HG02798 (cell line): Measurements from ENCODE around the gene PANX2.

Experiments
- ATAC-seq: cut with Tn5 transposase; IDR thresholded peaks from one replicate; pipeline ENCODE4 v1.9.1; 2021; ENCODE audit warnings: mild to moderate bottlenecking; ENCODE audit not compliant: unreplicated experiment, poor library complexity

PANX2 gene

DNA sequence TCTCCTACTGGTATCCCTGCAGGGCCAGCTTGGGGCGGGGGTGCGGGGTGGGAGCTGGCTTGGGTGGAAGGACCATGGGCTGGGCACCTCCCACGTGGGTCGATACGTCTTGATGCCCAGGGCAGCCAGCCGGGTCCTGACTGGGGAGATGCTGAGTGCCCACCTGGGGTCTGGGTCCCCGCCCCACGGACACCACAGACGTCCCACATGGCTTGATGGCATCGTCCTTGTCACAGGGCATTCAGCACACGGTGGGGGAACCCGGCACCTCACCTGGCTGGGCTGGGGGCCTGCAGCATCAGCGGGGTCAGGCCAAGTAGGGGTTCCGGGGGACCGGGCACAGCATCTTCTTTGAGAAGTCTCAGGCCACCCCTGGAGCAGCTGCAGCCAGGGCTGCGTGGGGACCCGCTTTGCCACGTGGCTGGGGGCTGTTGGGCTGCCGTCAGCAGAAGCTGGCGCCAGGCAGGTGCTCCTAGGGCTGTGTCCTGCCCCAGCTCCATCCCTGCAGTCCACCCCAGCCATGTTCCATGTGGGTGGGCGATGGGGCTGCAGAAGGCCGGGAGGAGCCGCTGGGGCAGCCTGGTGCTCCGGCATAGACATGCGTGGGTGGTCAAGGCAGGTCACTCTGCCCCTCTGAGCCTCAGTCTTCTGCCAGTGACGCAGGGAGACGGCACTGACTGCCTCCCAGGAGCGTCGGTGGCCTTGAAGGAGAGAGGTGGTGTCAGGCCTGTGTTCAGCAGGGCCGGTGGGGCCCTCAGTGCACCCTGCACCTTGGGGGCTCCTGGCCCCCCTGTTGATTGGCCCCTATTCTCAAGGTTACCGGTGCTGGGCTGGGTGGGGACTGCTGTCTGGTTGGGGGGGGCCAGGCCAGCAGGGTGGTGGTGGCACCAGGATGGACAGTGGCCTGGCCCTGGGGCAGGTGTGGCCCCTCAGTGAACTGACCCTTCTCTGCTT, 38.7 kb downstream of the PANX2 start:
- no peak for ATAC-seq

- ATAC-seq, result no peak
Measured at GRCh38 chr22:50209893-50210292, 39.4 kb downstream of the PANX2 start.

- ATAC-seq, result no peak
Measured at GRCh38 chr22:50210378-50211139, 40.0 kb downstream of the PANX2 start.

GRCh38 chr22:50211147-50211546, 40.6 kb downstream of the PANX2 start:
- ATAC-seq, result no peak

DNA sequence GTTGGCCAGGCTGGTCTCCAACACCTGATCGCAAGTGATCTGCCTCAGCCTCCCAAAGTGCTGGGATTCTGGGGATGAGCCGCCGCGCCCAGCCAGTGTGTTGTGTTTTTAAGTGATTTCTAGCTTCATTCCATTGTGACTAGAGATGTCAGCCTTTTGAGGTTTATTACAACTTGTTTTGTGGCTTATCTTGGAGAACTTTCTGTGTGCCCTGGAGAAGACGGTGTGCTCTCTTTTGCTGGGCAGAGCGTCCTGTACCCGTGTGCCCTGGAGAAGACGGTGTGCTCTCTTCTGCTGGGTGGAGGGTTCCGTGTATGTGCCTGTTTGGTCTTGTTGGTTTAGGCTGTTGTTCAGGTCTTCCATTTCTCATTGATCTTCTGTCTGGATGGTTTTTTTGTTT, 42.7 kb downstream of the PANX2 start:
- ATAC-seq, result no peak

- no peak for ATAC-seq
Measured at GRCh38 chr22:50215297-50216054, 44.9 kb downstream of the PANX2 start.

GRCh38 chr22:50216055-50216683, 45.6 kb downstream of the PANX2 start:
- ATAC-seq, result no peak

DNA sequence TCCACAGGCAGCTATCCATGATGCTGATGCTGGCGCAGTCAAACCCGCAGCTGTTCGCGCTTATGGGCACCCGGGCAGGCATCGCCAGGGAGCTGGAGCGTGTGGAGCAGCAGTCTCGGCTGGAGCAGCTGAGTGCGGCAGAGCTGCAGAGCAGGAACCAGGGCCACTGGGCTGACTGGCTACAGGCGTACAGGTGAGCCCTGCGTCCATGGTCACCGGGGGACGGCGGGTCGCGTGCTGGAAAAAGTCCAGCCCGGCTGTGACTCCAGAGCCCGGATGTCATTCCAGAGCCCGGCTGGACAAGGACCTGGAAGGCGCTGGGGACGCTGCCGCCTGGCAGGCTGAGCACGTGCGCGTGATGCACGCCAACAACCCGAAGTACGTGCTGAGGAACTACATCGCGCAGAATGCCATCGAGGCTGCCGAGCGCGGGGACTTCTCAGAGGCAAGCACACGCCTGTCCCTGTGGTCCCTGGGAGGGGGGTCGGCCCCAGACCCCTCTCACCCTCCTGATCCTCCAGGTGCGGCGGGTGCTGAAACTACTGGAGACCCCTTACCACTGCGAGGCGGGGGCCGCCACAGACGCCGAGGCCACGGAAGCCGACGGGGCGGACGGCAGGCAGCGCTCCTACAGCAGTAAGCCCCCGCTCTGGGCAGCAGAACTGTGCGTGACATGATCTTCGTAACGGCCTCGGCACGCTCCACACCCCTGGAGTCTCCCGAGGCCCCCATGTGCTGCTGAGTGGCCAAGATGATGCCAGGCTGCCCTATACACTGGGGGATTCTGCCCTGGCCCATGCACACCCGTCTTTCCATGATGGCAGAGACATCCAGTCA, 46.4 kb downstream of the PANX2 start:
- no peak for ATAC-seq

DNA sequence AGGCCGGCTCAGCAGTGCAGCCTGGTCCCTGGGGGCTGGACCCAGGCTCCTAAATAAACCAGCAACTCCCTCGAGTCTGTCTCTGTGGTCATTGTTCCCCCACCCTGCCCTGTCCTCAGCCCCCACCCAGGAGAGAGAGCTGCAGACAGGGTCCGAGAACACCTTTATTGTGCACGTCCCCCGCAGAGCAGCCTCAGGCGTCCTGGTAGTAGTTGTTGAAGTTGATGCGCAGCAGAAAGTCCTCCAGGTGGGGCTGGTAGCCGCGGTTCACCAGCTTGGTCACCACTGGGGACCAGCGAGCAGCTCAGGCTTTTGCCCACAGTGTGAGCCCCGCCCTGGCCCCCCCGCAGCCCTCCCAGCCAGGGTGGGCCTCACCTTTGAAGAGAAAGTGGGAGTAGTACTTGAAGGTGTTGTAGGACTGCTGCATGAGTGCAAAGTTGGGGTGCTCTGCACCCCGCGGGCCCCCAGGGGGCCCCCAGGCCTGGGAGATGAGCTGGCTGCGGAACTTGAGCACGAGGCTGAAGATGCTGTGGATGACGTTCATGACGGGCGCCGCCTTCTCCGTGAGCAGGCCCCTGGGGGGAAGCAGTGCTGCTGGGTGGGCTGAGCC, 47.1 kb downstream of the PANX2 start:
- ATAC-seq, result no peak

GRCh38 chr22:50218153-50218995, 47.8 kb downstream of the PANX2 start:
- no peak for ATAC-seq

GRCh38 chr22:50218996-50219727, 48.6 kb downstream of the PANX2 start:
- no peak for ATAC-seq

- ATAC-seq, result no peak
Measured at GRCh38 chr22:50219800-50220602, 49.5 kb downstream of the PANX2 start.

DNA sequence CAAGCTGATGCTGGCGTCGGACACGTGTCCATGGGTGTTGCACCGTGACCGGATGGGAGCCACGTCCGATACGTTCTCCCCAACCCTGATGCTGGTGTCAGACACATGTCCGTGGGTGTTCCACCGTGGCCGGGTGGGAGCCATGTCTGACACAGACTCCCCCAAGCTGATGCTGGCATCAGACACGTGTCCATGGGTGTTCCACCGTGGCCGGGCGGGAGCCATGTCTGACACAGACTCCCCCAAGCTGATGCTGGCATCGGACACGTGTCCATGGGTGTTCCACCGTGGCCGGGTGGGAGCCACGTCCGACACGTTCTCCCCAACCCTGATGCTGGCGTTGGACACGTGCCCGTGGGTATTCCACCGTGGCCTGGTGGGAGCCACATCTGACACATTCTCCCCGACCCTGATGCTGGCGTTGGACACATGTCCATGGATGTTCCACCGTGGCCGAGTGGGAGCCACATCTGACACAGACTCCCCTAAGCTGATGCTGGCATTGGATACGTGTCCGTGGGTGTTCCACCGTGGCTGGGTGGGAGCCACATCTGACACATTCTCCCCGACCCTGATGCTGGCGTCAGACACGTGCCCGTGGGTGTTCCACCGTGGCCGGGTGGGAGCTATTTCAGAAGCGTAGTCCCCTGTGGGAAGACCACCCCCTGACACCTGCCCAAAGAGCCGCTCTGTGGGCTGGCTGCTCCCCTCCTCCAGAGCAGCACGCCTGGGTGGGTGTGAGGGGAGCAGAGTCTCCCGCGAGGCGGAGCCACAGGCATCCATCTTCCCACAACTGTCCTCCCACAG, 50.3 kb downstream of the PANX2 start:
- ATAC-seq, result no peak

- ATAC-seq, result no peak
Measured at GRCh38 chr22:50221410-50222300, 51.1 kb downstream of the PANX2 start.

- no peak for ATAC-seq
Measured at GRCh38 chr22:50222508-50222907, 52.0 kb downstream of the PANX2 start.
